SJSA1 (cell line): ENCODE results near the gene TMEM131L. TPM values are rescaled to one million over a fixed set of nuclear protein-coding genes. Genes with fewer than 3 reads are reported as not detected.
A peak's percentile ranks its signal among the peaks of the same experiment; 100 is the strongest.
"Not testable (repeated sequence)": the region's sequence is repeated elsewhere in the genome, so short reads cannot be mapped to it uniquely, and the experiment has no call there.

Experiments used
- DNase-seq, 2 experiments: peaks; one replicate each; pipeline ENCODE4 v3.0.0-alpha.2; 2015 to 2020; ENCODE audit warnings: low spot score in 2 of 2, low read depth in 1 of 2
- H3K27ac ChIP-seq: fragments of 250-450 bp; sonication (Bioruptor Pico); 2 replicates; pipeline ENCODE4 v1.5.1; 2020; ENCODE audit warnings: mild to moderate bottlenecking, moderate library complexity
- H3K27me3 ChIP-seq: fragments of 250-450 bp; sonication (Bioruptor Pico); replicated peaks from 2 replicates; pipeline ENCODE4 v1.5.1; 2020; ENCODE audit warnings: mild to moderate bottlenecking, moderate library complexity
- H3K36me3 ChIP-seq: fragments of 250-450 bp; sonication (Bioruptor Pico); 2 replicates; pipeline ENCODE4 v1.5.1; 2020; ENCODE audit warnings: mild to moderate bottlenecking
- H3K4me1 ChIP-seq: fragments of 250-450 bp; sonication (Bioruptor Pico); replicated peaks from 2 replicates; pipeline ENCODE4 v1.6.1; 2021; ENCODE audit warnings: mild to moderate bottlenecking
- H3K4me3 ChIP-seq: fragments of 250-450 bp; sonication (Bioruptor Pico); 2 replicates; pipeline ENCODE4 v1.5.1; 2020; ENCODE audit warnings: mild to moderate bottlenecking
- H3K9me3 ChIP-seq: fragments of 250-450 bp; sonication (Bioruptor Pico); replicated peaks from 2 replicates; pipeline ENCODE4 v1.5.1; 2020; ENCODE audit warnings: mild to moderate bottlenecking
- total RNA-seq: library from RNA; depleted of rRNA; stranded (reverse); fragments of >200 nt; shearing (Covaris generic); gene quantifications from 2 replicates; pipeline ENCODE4 v1.2.3, GENCODE V29; 2014

TMEM131L gene
- total RNA-seq, 1 experiment from 2014 or later: 12.7 TPM

GRCh38 chr4:153647975-153648374 lies 181.8 kb downstream of the TMEM131L start:
- Histone ChIP-seq H3K4me3 (no peak overlapping the region), H3K9me3 (no peaks in the 10 kb centered on the region), H3K27ac (no peak overlapping the region), H3K4me1 (no peaks in the 10 kb centered on the region), H3K36me3 (no peaks in the 10 kb centered on the region), H3K27me3 (no peaks in the 10 kb centered on the region)
- DNase-seq: no peak

- H3K27ac ChIP-seq: no peak overlapping the region
- no peaks in the 10 kb centered on the region for H3K36me3 ChIP-seq
- H3K4me1 ChIP-seq: no peaks in the 10 kb centered on the region
- peak in 1 of 2 experiments; percentile 30 for DNase-seq
- H3K9me3 ChIP-seq: no peaks in the 10 kb centered on the region
- H3K27me3 ChIP-seq: no peaks in the 10 kb centered on the region
- H3K4me3 ChIP-seq: no peak overlapping the region
Observed at GRCh38 chr4:153649572-153649991, 183.4 kb downstream of the TMEM131L start.

GRCh38 chr4:153651116-153651515 lies 185.0 kb downstream of the TMEM131L start:
- DNase-seq: no peak
- no peaks in the 10 kb centered on the region for H3K27me3 ChIP-seq
- H3K27ac ChIP-seq: no peak overlapping the region

GRCh38 chr4:153651587-153651986 lies 185.4 kb downstream of the TMEM131L start:
- H3K36me3 ChIP-seq: no peaks in the 10 kb centered on the region
- H3K9me3 ChIP-seq: no peaks in the 10 kb centered on the region
- DNase-seq: no peak
- no peaks in the 10 kb centered on the region for H3K27me3 ChIP-seq
- H3K4me3 ChIP-seq: no peak overlapping the region
- H3K27ac ChIP-seq: no peak overlapping the region
- no peaks in the 10 kb centered on the region for H3K4me1 ChIP-seq

More at GRCh38 chr4:153651116-153651515, 185.0 kb downstream of the TMEM131L start:
- Histone ChIP-seq H3K4me3 (no peak overlapping the region), H3K36me3 (no peaks in the 10 kb centered on the region), H3K9me3 (no peaks in the 10 kb centered on the region), H3K4me1 (no peaks in the 10 kb centered on the region)

GRCh38 chr4:153652051-153652784 lies 186.1 kb downstream of the TMEM131L start:
- no peaks in the 10 kb centered on the region for H3K9me3 ChIP-seq
- H3K36me3 ChIP-seq: no peaks in the 10 kb centered on the region
- no peak overlapping the region for H3K27ac ChIP-seq
- H3K4me3 ChIP-seq: no peak overlapping the region
- no peak for DNase-seq
- no peaks in the 10 kb centered on the region for H3K27me3 ChIP-seq
- H3K4me1 ChIP-seq: no peaks in the 10 kb centered on the region

GRCh38 chr4:153655002-153655541 lies 188.9 kb downstream of the TMEM131L start:
- no peak overlapping the region for H3K27ac ChIP-seq
- no peaks in the 10 kb centered on the region for H3K4me1 ChIP-seq
- H3K27me3 ChIP-seq: no peaks in the 10 kb centered on the region
- no peak for DNase-seq
- no peaks in the 10 kb centered on the region for H3K36me3 ChIP-seq
- no peak overlapping the region for H3K4me3 ChIP-seq
- no peaks in the 10 kb centered on the region for H3K9me3 ChIP-seq

- H3K4me1 ChIP-seq: no peaks in the 10 kb centered on the region
- H3K36me3 ChIP-seq: no peaks in the 10 kb centered on the region
- no peaks in the 10 kb centered on the region for H3K9me3 ChIP-seq
- no peak for DNase-seq
- no peaks in the 10 kb centered on the region for H3K27me3 ChIP-seq
- no peak overlapping the region for H3K27ac ChIP-seq
- H3K4me3 ChIP-seq: no peak overlapping the region
Observed at GRCh38 chr4:153655928-153656327, 189.8 kb downstream of the TMEM131L start.

- no peak overlapping the region for H3K27ac ChIP-seq
- H3K27me3 ChIP-seq: no peaks in the 10 kb centered on the region
- no peak overlapping the region for H3K4me3 ChIP-seq
- H3K4me1 ChIP-seq: no peaks in the 10 kb centered on the region
- H3K36me3 ChIP-seq: no peaks in the 10 kb centered on the region
- DNase-seq: no peak
- H3K9me3 ChIP-seq: no peaks in the 10 kb centered on the region
Observed at GRCh38 chr4:153661215-153661822, 195.2 kb downstream of the TMEM131L start.

GRCh38 chr4:153661908-153662307 lies 195.7 kb downstream of the TMEM131L start:
- H3K4me1 ChIP-seq: no peaks in the 10 kb centered on the region
- no peak overlapping the region for H3K4me3 ChIP-seq
- no peaks in the 10 kb centered on the region for H3K36me3 ChIP-seq
- no peak for DNase-seq
- H3K27me3 ChIP-seq: no peaks in the 10 kb centered on the region
- H3K27ac ChIP-seq: no peak overlapping the region
- H3K9me3 ChIP-seq: no peaks in the 10 kb centered on the region

- Histone ChIP-seq H3K27ac (no peak overlapping the region), H3K36me3 (no peaks in the 10 kb centered on the region), H3K27me3 (no peaks in the 10 kb centered on the region), H3K9me3 (no peaks in the 10 kb centered on the region), H3K4me1 (no peaks in the 10 kb centered on the region), H3K4me3 (no peak overlapping the region)
- no peak for DNase-seq
Observed at GRCh38 chr4:153663667-153664066, 197.5 kb downstream of the TMEM131L start.

GRCh38 chr4:153666505-153666904 lies 200.3 kb downstream of the TMEM131L start:
- not testable (repeated sequence) for H3K4me1 ChIP-seq, DNase-seq, H3K27ac ChIP-seq, H3K36me3 ChIP-seq, H3K9me3 ChIP-seq, H3K27me3 ChIP-seq, H3K4me3 ChIP-seq

GRCh38 chr4:153668647-153669046 lies 202.5 kb downstream of the TMEM131L start:
- no peak for DNase-seq
- Histone ChIP-seq H3K4me3 (no peak overlapping the region), H3K36me3 (no peaks in the 10 kb centered on the region), H3K4me1 (no peaks in the 10 kb centered on the region), H3K9me3 (no peaks in the 10 kb centered on the region), H3K27ac (no peak overlapping the region), H3K27me3 (0 out of 2 replicates have a peak, but pooled peaks cover 4% of the 10 kb centered on the region)

GRCh38 chr4:153669838-153670237 lies 203.7 kb downstream of the TMEM131L start:
- no peak overlapping the region for H3K4me3 ChIP-seq
- H3K4me1 ChIP-seq: no peaks in the 10 kb centered on the region
- H3K36me3 ChIP-seq: no peaks in the 10 kb centered on the region
- no peak overlapping the region for H3K27ac ChIP-seq
- no peaks in the 10 kb centered on the region for H3K9me3 ChIP-seq
- no peak for DNase-seq
- H3K27me3 ChIP-seq: 0 out of 2 replicates have a peak, but pooled peaks cover 4% of the 10 kb centered on the region

GRCh38 chr4:153676486-153676885 lies 210.3 kb downstream of the TMEM131L start:
- no peak for DNase-seq
- H3K4me3 ChIP-seq: no peak overlapping the region
- no peak overlapping the region for H3K27ac ChIP-seq

More at GRCh38 chr4:153676486-153676885, 210.3 kb downstream of the TMEM131L start:
- Histone ChIP-seq H3K27me3 (0 out of 2 replicates have a peak, but pooled peaks cover 4% of the 10 kb centered on the region), H3K4me1 (peaks cover 7% of the 10 kb centered on the region; the same call in 1 of the 2 replicates), H3K36me3 (no peaks in the 10 kb centered on the region), H3K9me3 (no peaks in the 10 kb centered on the region)
